Subcutaneous abdominal adipose tissue (tissue), 5 donors: ENCODE results near the gene ADRB1.

Experiments
- H3K27ac ChIP-seq: one replicate; pipeline ENCODE4 v1.7.0; 2013; ENCODE audit warnings: low read depth, mild to moderate bottlenecking, inconsistent platforms, low read length, moderate library complexity
- H3K27me3 ChIP-seq, 5 donors: one replicate each; pipeline ENCODE4 v1.7.0; 2013; ENCODE audit warnings: low read length in 5 of 5, inconsistent platforms in 1 of 5; ENCODE audit not compliant: control insufficient read depth in 5 of 5, insufficient read depth in 4 of 5
- H3K36me3 ChIP-seq, 5 donors: one replicate each; pipeline ENCODE4 v1.7.0; 2013; ENCODE audit warnings: low read length in 5 of 5; ENCODE audit not compliant: control insufficient read depth in 5 of 5, insufficient read depth in 5 of 5
- H3K4me1 ChIP-seq, 5 donors: one replicate each; pipeline ENCODE4 v1.7.0; 2013; ENCODE audit warnings: low read length in 5 of 5, mild to moderate bottlenecking in 3 of 5, moderate library complexity in 1 of 5; ENCODE audit not compliant: control insufficient read depth in 5 of 5, insufficient read depth in 5 of 5
- H3K4me3 ChIP-seq, 5 donors: one replicate each; pipeline ENCODE4 v1.7.0; 2013; ENCODE audit warnings: low read length in 5 of 5, low read depth in 1 of 5
- H3K9ac ChIP-seq, 5 donors: one replicate each; pipeline ENCODE4 v1.7.0; 2013; ENCODE audit warnings: low read length in 5 of 5, mild to moderate bottlenecking in 4 of 5, moderate library complexity in 3 of 5
- H3K9me3 ChIP-seq, 5 donors: one replicate each; pipeline ENCODE4 v1.7.0; 2013; ENCODE audit warnings: low read length in 5 of 5; ENCODE audit not compliant: control insufficient read depth in 5 of 5
- donor health status: healthy.
- donor health status: healthy.
- donor health status: healthy.
- donor health status: healthy.
- donor health status: healthy.

ADRB1 gene

GRCh38 chr10:114081911-114082583 is 38.4 kb downstream of the ADRB1 start:
- Histone ChIP-seq H3K9ac (no peak overlapping the region), H3K4me3 (no peak overlapping the region), H3K4me1 (peaks cover 0 to 9% (median 5%) of the 10 kb centered on the region in 5 donors), H3K27me3 (no peaks in the 10 kb centered on the region), H3K27ac (no peak overlapping the region), H3K36me3 (no peaks in the 10 kb centered on the region), H3K9me3 (no peaks in the 10 kb centered on the region)

GRCh38 chr10:114083040-114083439 is 39.4 kb downstream of the ADRB1 start:
- Histone ChIP-seq H3K4me3 (no peak overlapping the region), H3K27ac (no peak overlapping the region), H3K36me3 (no peaks in the 10 kb centered on the region), H3K4me1 (no peaks in the 10 kb centered on the region), H3K9ac (no peak overlapping the region), H3K9me3 (no peaks in the 10 kb centered on the region), H3K27me3 (no peaks in the 10 kb centered on the region)

- no peaks in the 10 kb centered on the region for H3K36me3 ChIP-seq
- H3K27me3 ChIP-seq = no peaks in the 10 kb centered on the region
- no peaks in the 10 kb centered on the region for H3K4me1 ChIP-seq
- H3K9me3 ChIP-seq = no peaks in the 10 kb centered on the region
- H3K27ac ChIP-seq = no peak overlapping the region
- no peak overlapping the region for H3K4me3 ChIP-seq
- no peak overlapping the region for H3K9ac ChIP-seq
Observed at GRCh38 chr10:114084215-114084614, 40.5 kb downstream of the ADRB1 start.

- no peak overlapping the region for H3K4me3 ChIP-seq
- H3K4me1 ChIP-seq = peaks cover 0 to 3% (median 0%) of the 10 kb centered on the region in 5 donors
- H3K9ac ChIP-seq = no peak overlapping the region
- no peaks in the 10 kb centered on the region for H3K27me3 ChIP-seq
- no peaks in the 10 kb centered on the region for H3K9me3 ChIP-seq
- H3K27ac ChIP-seq = no peak overlapping the region
- no peaks in the 10 kb centered on the region for H3K36me3 ChIP-seq
Observed at GRCh38 chr10:114087255-114087654, 43.6 kb downstream of the ADRB1 start.

- Histone ChIP-seq H3K36me3 (no peaks in the 10 kb centered on the region), H3K27ac (no peak overlapping the region), H3K9ac (no peak overlapping the region), H3K4me3 (no peak overlapping the region), H3K9me3 (no peaks in the 10 kb centered on the region), H3K4me1 (peaks cover 0 to 3% (median 0%) of the 10 kb centered on the region in 5 donors), H3K27me3 (no peaks in the 10 kb centered on the region)
Observed at GRCh38 chr10:114087655-114088054, 44.0 kb downstream of the ADRB1 start.

- no peak overlapping the region for H3K9ac ChIP-seq
- peaks cover 0 to 13% (median 0%) of the 10 kb centered on the region in 5 donors for H3K4me1 ChIP-seq
- no peak overlapping the region for H3K27ac ChIP-seq
- H3K27me3 ChIP-seq = no peaks in the 10 kb centered on the region
- H3K36me3 ChIP-seq = no peaks in the 10 kb centered on the region
- H3K4me3 ChIP-seq = no peak overlapping the region
- no peaks in the 10 kb centered on the region for H3K9me3 ChIP-seq
Observed at GRCh38 chr10:114094795-114095194, 51.1 kb downstream of the ADRB1 start.

GRCh38 chr10:114095559-114096337 is 52.1 kb downstream of the ADRB1 start:
- H3K27ac ChIP-seq = no peak overlapping the region
- no peak overlapping the region for H3K9ac ChIP-seq
- H3K27me3 ChIP-seq = no peaks in the 10 kb centered on the region
- no peaks in the 10 kb centered on the region for H3K9me3 ChIP-seq
- no peaks in the 10 kb centered on the region for H3K36me3 ChIP-seq
- H3K4me1 ChIP-seq = peaks cover 3 to 15% (median 3%) of the 10 kb centered on the region in 5 donors
- H3K4me3 ChIP-seq = no peak overlapping the region
